ENCODE results near the gene EDARADD. TPM values are rescaled to one million over a fixed set of nuclear protein-coding genes. Genes with fewer than 3 reads are reported as not detected.

EDARADD gene
- total RNA-seq, 2 experiments from 2014 or later = 4.8 to 7.0 TPM

GRCh38 chr1:236395947-236396664 lies 2.0 kb downstream of the EDARADD start:
- peak overlapping the region; percentile 85 for H3K27ac Mint-ChIP-seq
- no peaks in the 10 kb centered on the region for H3K36me3 Mint-ChIP-seq
- H3K4me1 Mint-ChIP-seq (ENCODE audit: low read depth) = peaks cover 32% of the 10 kb centered on the region
- H3K9me3 Mint-ChIP-seq = no peaks in the 10 kb centered on the region
- intact Hi-C loops (cut with micrococcal nuclease) = loop anchor here (1.0 to 5.0 kb wide), 4 partner anchors 21 to 126 kb away; partner anchors contain the start of gene LGALS8
- POLR2A ChIA-PET = interaction anchor here (0.6 to 2.0 kb wide), 4 partner anchors 18 to 114 kb away, joined by 3 to 6 read pairs (median 5); partner anchors contain the start of gene ERO1B
- peaks cover 18% of the 10 kb centered on the region for H3K27me3 Mint-ChIP-seq
- CTCF ChIA-PET = interaction anchor here (0.6 to 1.9 kb wide), 3 partner anchors 21 to 423 kb away, joined by 3 to 5 read pairs (median 4); no protein-coding TSS in a partner anchor
- H3K4me3 Mint-ChIP-seq = peak overlapping the region; percentile 85
- DNase-seq = peak; percentile 49

- CTCF ChIA-PET = interaction anchor here (0.6 to 1.9 kb wide), 3 partner anchors 20 to 424 kb away, joined by 3 to 5 read pairs (median 4); no protein-coding TSS in a partner anchor
These were observed 2.6 kb downstream of the EDARADD start for GRCh38 chr1:236396665-236397043.

GRCh38 chr1:236397173-236397759 lies 3.2 kb downstream of the EDARADD start:
- Mint-ChIP-seq H3K36me3 (no peaks in the 10 kb centered on the region), H3K4me1 (ENCODE audit: low read depth) (peaks cover 32% of the 10 kb centered on the region), H3K4me3 (no peak overlapping the region), H3K9me3 (no peaks in the 10 kb centered on the region), H3K27me3 (peaks cover 18% of the 10 kb centered on the region), H3K27ac (peak overlapping the region; percentile 85)
- no peak for DNase-seq
- POLR2A ChIA-PET = interaction anchor here (0.6 to 2.0 kb wide), 2 partner anchors 116 to 205 kb away, joined by 3 to 6 read pairs; partner anchors contain the start of gene ERO1B
- intact Hi-C loops (cut with micrococcal nuclease) = loop anchor here (2.0 to 5.0 kb wide), 2 partner anchors 20 to 125 kb away; partner anchors contain the start of gene LGALS8
- CTCF ChIA-PET = interaction anchor here (1.9 kb wide), 1 partner anchor 20 kb away, joined by 4 read pairs; no protein-coding TSS in a partner anchor

More at GRCh38 chr1:236396665-236397043, 2.6 kb downstream of the EDARADD start:
- peaks cover 32% of the 10 kb centered on the region for H3K4me1 Mint-ChIP-seq (ENCODE audit: low read depth)
- H3K36me3 Mint-ChIP-seq = no peaks in the 10 kb centered on the region
- peaks cover 18% of the 10 kb centered on the region for H3K27me3 Mint-ChIP-seq
- H3K27ac Mint-ChIP-seq = peak overlapping the region; percentile 85
- no peak for DNase-seq
- H3K9me3 Mint-ChIP-seq = no peaks in the 10 kb centered on the region
- POLR2A ChIA-PET = interaction anchor here (1.0 to 2.0 kb wide), 3 partner anchors 26 to 115 kb away, joined by 4 to 6 read pairs (median 6); partner anchors contain the start of gene ERO1B
- intact Hi-C loops (cut with micrococcal nuclease) = loop anchor here (1.0 to 5.0 kb wide), 4 partner anchors 20 to 126 kb away; partner anchors contain the start of gene LGALS8
- peak overlapping the region; percentile 85 for H3K4me3 Mint-ChIP-seq

- Mint-ChIP-seq H3K4me1 (ENCODE audit: low read depth) (peaks cover 32% of the 10 kb centered on the region), H3K9me3 (no peaks in the 10 kb centered on the region), H3K27ac (no peak overlapping the region), H3K27me3 (peaks cover 18% of the 10 kb centered on the region), H3K36me3 (no peaks in the 10 kb centered on the region), H3K4me3 (no peak overlapping the region)
- intact Hi-C loops (cut with micrococcal nuclease) = loop anchor here (5.0 kb wide), 1 partner anchor 124 kb away; the partner anchor contains the start of gene LGALS8
- no peak for DNase-seq
- ChIA-PET POLR2A (no interaction called here), CTCF (no interaction called here)
These were observed 4.5 kb downstream of the EDARADD start for GRCh38 chr1:236398538-236398937.

- Mint-ChIP-seq H3K4me1 (ENCODE audit: low read depth) (peaks cover 22% of the 10 kb centered on the region), H3K36me3 (no peaks in the 10 kb centered on the region), H3K4me3 (no peak overlapping the region), H3K27ac (no peak overlapping the region), H3K9me3 (no peaks in the 10 kb centered on the region), H3K27me3 (peaks cover 12% of the 10 kb centered on the region)
- ChIA-PET CTCF (interaction anchor here (0.6 to 0.8 kb wide), 2 partner anchors 81 to 96 kb away, joined by 3 read pairs; no protein-coding TSS in a partner anchor), POLR2A (interaction anchor here (0.5 kb wide), 1 partner anchor 14 kb away, joined by 3 read pairs; no protein-coding TSS in a partner anchor)
- no peak for DNase-seq
- intact Hi-C loops (cut with micrococcal nuclease) = no loop called here
These were observed 6.0 kb downstream of the EDARADD start for GRCh38 chr1:236400061-236400603.

GRCh38 chr1:236401698-236402097 lies 7.6 kb downstream of the EDARADD start:
- intact Hi-C loops (cut with micrococcal nuclease) = no loop called here
- peaks cover 6% of the 10 kb centered on the region for H3K27me3 Mint-ChIP-seq
- H3K4me3 Mint-ChIP-seq = no peak overlapping the region
- CTCF ChIA-PET = no interaction called here
- H3K27ac Mint-ChIP-seq = no peak overlapping the region
- no peaks in the 10 kb centered on the region for H3K36me3 Mint-ChIP-seq
- no peaks in the 10 kb centered on the region for H3K9me3 Mint-ChIP-seq
- no peak for DNase-seq
- POLR2A ChIA-PET = interaction anchor here (0.6 kb wide), 1 partner anchor 18 kb away, joined by 5 read pairs; no protein-coding TSS in a partner anchor
- peaks cover 14% of the 10 kb centered on the region for H3K4me1 Mint-ChIP-seq (ENCODE audit: low read depth)

- intact Hi-C loops (cut with micrococcal nuclease) = no loop called here
- CTCF ChIA-PET = no interaction called here
- H3K27me3 Mint-ChIP-seq = peaks cover 3% of the 10 kb centered on the region
These were observed 10.0 kb downstream of the EDARADD start for GRCh38 chr1:236403905-236404696.

GRCh38 chr1:236407059-236407458 lies 13.0 kb downstream of the EDARADD start:
- H3K36me3 Mint-ChIP-seq = no peaks in the 10 kb centered on the region
- H3K27ac Mint-ChIP-seq = peak overlapping the region; percentile 4
- intact Hi-C loops (cut with micrococcal nuclease) = no loop called here
- ChIA-PET POLR2A (no interaction called here), CTCF (no interaction called here)
- no peak for DNase-seq
- no peaks in the 10 kb centered on the region for H3K4me1 Mint-ChIP-seq (ENCODE audit: low read depth)
- H3K4me3 Mint-ChIP-seq = no peak overlapping the region
- no peaks in the 10 kb centered on the region for H3K27me3 Mint-ChIP-seq
- no peaks in the 10 kb centered on the region for H3K9me3 Mint-ChIP-seq

More at GRCh38 chr1:236403905-236404696, 10.0 kb downstream of the EDARADD start:
- H3K36me3 Mint-ChIP-seq = no peaks in the 10 kb centered on the region
- H3K9me3 Mint-ChIP-seq = no peaks in the 10 kb centered on the region
- POLR2A ChIA-PET = interaction anchor here (1.2 kb wide), 1 partner anchor 9 kb away, joined by 3 read pairs; the partner anchor contains the start of gene EDARADD
- no peak for DNase-seq
- no peak overlapping the region for H3K27ac Mint-ChIP-seq
- H3K4me1 Mint-ChIP-seq (ENCODE audit: low read depth) = peaks cover 4% of the 10 kb centered on the region
- no peak overlapping the region for H3K4me3 Mint-ChIP-seq

- DNase-seq = no peak
- intact Hi-C loops (cut with micrococcal nuclease) = no loop called here
- no peak overlapping the region for H3K4me3 Mint-ChIP-seq
- peaks cover 15% of the 10 kb centered on the region for H3K4me1 Mint-ChIP-seq (ENCODE audit: low read depth)
- no peaks in the 10 kb centered on the region for H3K9me3 Mint-ChIP-seq
- ChIA-PET CTCF (interaction anchor here (1.7 kb wide), 1 partner anchor 38 kb away, joined by 4 read pairs; no protein-coding TSS in a partner anchor), POLR2A (interaction anchor here (0.6 kb wide), 1 partner anchor 14 kb away, joined by 3 read pairs; no protein-coding TSS in a partner anchor)
- H3K27me3 Mint-ChIP-seq = no peaks in the 10 kb centered on the region
- H3K27ac Mint-ChIP-seq = no peak overlapping the region
- H3K36me3 Mint-ChIP-seq = peaks cover 4% of the 10 kb centered on the region
These were observed 19.6 kb downstream of the EDARADD start for GRCh38 chr1:236413688-236414087.

- Mint-ChIP-seq H3K36me3 (peaks cover 4% of the 10 kb centered on the region), H3K9me3 (no peaks in the 10 kb centered on the region), H3K4me3 (peak overlapping the region; percentile 55), H3K27ac (peak overlapping the region; percentile 76), H3K4me1 (ENCODE audit: low read depth) (peaks cover 15% of the 10 kb centered on the region), H3K27me3 (no peaks in the 10 kb centered on the region)
- ChIA-PET CTCF (no interaction called here), POLR2A (no interaction called here)
- peak; percentile 24 for DNase-seq
- intact Hi-C loops (cut with micrococcal nuclease) = loop anchor here (2.0 kb wide), 1 partner anchor 19 kb away; no protein-coding TSS in a partner anchor
These were observed 22.1 kb downstream of the EDARADD start for GRCh38 chr1:236416165-236416564.

- intact Hi-C loops (cut with micrococcal nuclease) = loop anchor here (2.0 kb wide), 1 partner anchor 21 kb away; no protein-coding TSS in a partner anchor
- no peak overlapping the region for H3K4me3 Mint-ChIP-seq
- CTCF ChIA-PET = interaction anchor here (1.0 kb wide), 1 partner anchor 21 kb away, joined by 4 read pairs; no protein-coding TSS in a partner anchor
These were observed 23.2 kb downstream of the EDARADD start for GRCh38 chr1:236417336-236417735.

More at GRCh38 chr1:236417336-236417735, 23.2 kb downstream of the EDARADD start:
- Mint-ChIP-seq H3K36me3 (peaks cover 4% of the 10 kb centered on the region), H3K27ac (no peak overlapping the region), H3K27me3 (no peaks in the 10 kb centered on the region), H3K4me1 (ENCODE audit: low read depth) (peaks cover 15% of the 10 kb centered on the region), H3K9me3 (no peaks in the 10 kb centered on the region)
- no peak for DNase-seq
- POLR2A ChIA-PET = no interaction called here
